ENCODE data around the gene SPATS2.
"Not testable (repeated sequence)": the region's sequence is repeated elsewhere in the genome, so short reads cannot be mapped to it uniquely, and the experiment has no call there.

SPATS2 gene

GRCh38 chr12:49496417-49497360, 129.4 kb downstream of the SPATS2 start:
- Histone ChIP-seq H3K9me3 (ENCODE audit: control insufficient read depth, low read length) (no peaks in the 10 kb centered on the region), H3K9ac (ENCODE audit: low read length) (no peak overlapping the region), H3K36me3 (ENCODE audit: control insufficient read depth, insufficient read depth, low read length) (no peaks in the 10 kb centered on the region), H3K4me3 (ENCODE audit: low read length) (no peak overlapping the region), H3K27me3 (ENCODE audit: control insufficient read depth, insufficient read depth, low read length) (no peaks in the 10 kb centered on the region), H3K4me1 (ENCODE audit: control insufficient read depth, insufficient read depth, low read length) (no peaks in the 10 kb centered on the region)

GRCh38 chr12:49501895-49502294, 134.6 kb downstream of the SPATS2 start:
- no peaks in the 10 kb centered on the region for H3K36me3 ChIP-seq (ENCODE audit: control insufficient read depth, insufficient read depth, low read length)
- no peaks in the 10 kb centered on the region for H3K4me1 ChIP-seq (ENCODE audit: control insufficient read depth, insufficient read depth, low read length)

GRCh38 chr12:49502590-49502989, 135.3 kb downstream of the SPATS2 start:
- Histone ChIP-seq H3K9me3 (ENCODE audit: control insufficient read depth, low read length) (no peaks in the 10 kb centered on the region), H3K36me3 (ENCODE audit: control insufficient read depth, insufficient read depth, low read length) (no peaks in the 10 kb centered on the region), H3K27me3 (ENCODE audit: control insufficient read depth, insufficient read depth, low read length) (no peaks in the 10 kb centered on the region), H3K9ac (ENCODE audit: low read length) (no peak overlapping the region), H3K4me1 (ENCODE audit: control insufficient read depth, insufficient read depth, low read length) (no peaks in the 10 kb centered on the region), H3K4me3 (ENCODE audit: low read length) (no peak overlapping the region)

More at GRCh38 chr12:49501895-49502294, 134.6 kb downstream of the SPATS2 start:
- no peaks in the 10 kb centered on the region for H3K9me3 ChIP-seq (ENCODE audit: control insufficient read depth, low read length)
- H3K27me3 ChIP-seq (ENCODE audit: control insufficient read depth, insufficient read depth, low read length): no peaks in the 10 kb centered on the region
- H3K4me3 ChIP-seq (ENCODE audit: low read length): no peak overlapping the region
- H3K9ac ChIP-seq (ENCODE audit: low read length): no peak overlapping the region

- Histone ChIP-seq H3K9ac (ENCODE audit: low read length) (no peak overlapping the region), H3K27me3 (ENCODE audit: control insufficient read depth, insufficient read depth, low read length) (no peaks in the 10 kb centered on the region), H3K9me3 (ENCODE audit: control insufficient read depth, low read length) (no peaks in the 10 kb centered on the region), H3K4me1 (ENCODE audit: control insufficient read depth, insufficient read depth, low read length) (no peaks in the 10 kb centered on the region), H3K36me3 (ENCODE audit: control insufficient read depth, insufficient read depth, low read length) (no peaks in the 10 kb centered on the region), H3K4me3 (ENCODE audit: low read length) (no peak overlapping the region)
Measured at GRCh38 chr12:49503674-49504180, 136.5 kb downstream of the SPATS2 start.

GRCh38 chr12:49505672-49506071, 138.4 kb downstream of the SPATS2 start:
- Histone ChIP-seq H3K4me3 (ENCODE audit: low read length) (no peak overlapping the region), H3K27me3 (ENCODE audit: control insufficient read depth, insufficient read depth, low read length) (no peaks in the 10 kb centered on the region), H3K36me3 (ENCODE audit: control insufficient read depth, insufficient read depth, low read length) (no peaks in the 10 kb centered on the region), H3K4me1 (ENCODE audit: control insufficient read depth, insufficient read depth, low read length) (no peaks in the 10 kb centered on the region), H3K9ac (ENCODE audit: low read length) (no peak overlapping the region), H3K9me3 (ENCODE audit: control insufficient read depth, low read length) (no peaks in the 10 kb centered on the region)

GRCh38 chr12:49507139-49507538, 139.9 kb downstream of the SPATS2 start:
- Histone ChIP-seq H3K36me3 (ENCODE audit: control insufficient read depth, insufficient read depth, low read length) (no peaks in the 10 kb centered on the region), H3K4me1 (ENCODE audit: control insufficient read depth, insufficient read depth, low read length) (no peaks in the 10 kb centered on the region), H3K4me3 (ENCODE audit: low read length) (no peak overlapping the region), H3K9ac (ENCODE audit: low read length) (no peak overlapping the region), H3K27me3 (ENCODE audit: control insufficient read depth, insufficient read depth, low read length) (no peaks in the 10 kb centered on the region), H3K9me3 (ENCODE audit: control insufficient read depth, low read length) (no peaks in the 10 kb centered on the region)

GRCh38 chr12:49509681-49510080, 142.4 kb downstream of the SPATS2 start:
- H3K9ac ChIP-seq (ENCODE audit: low read length): not testable (repeated sequence)

GRCh38 chr12:49511410-49511809, 144.1 kb downstream of the SPATS2 start:
- no peaks in the 10 kb centered on the region for H3K4me1 ChIP-seq (ENCODE audit: control insufficient read depth, insufficient read depth, low read length)

More at GRCh38 chr12:49509681-49510080, 142.4 kb downstream of the SPATS2 start:
- H3K27me3 ChIP-seq (ENCODE audit: control insufficient read depth, insufficient read depth, low read length); H3K36me3 ChIP-seq (ENCODE audit: control insufficient read depth, insufficient read depth, low read length); H3K9me3 ChIP-seq (ENCODE audit: control insufficient read depth, low read length); H3K4me3 ChIP-seq (ENCODE audit: low read length); H3K4me1 ChIP-seq (ENCODE audit: control insufficient read depth, insufficient read depth, low read length): not testable (repeated sequence)

GRCh38 chr12:49512546-49512945, 145.3 kb downstream of the SPATS2 start:
- Histone ChIP-seq H3K9ac (ENCODE audit: low read length) (no peak overlapping the region), H3K4me1 (ENCODE audit: control insufficient read depth, insufficient read depth, low read length) (no peaks in the 10 kb centered on the region), H3K36me3 (ENCODE audit: control insufficient read depth, insufficient read depth, low read length) (no peaks in the 10 kb centered on the region), H3K9me3 (ENCODE audit: control insufficient read depth, low read length) (no peaks in the 10 kb centered on the region), H3K27me3 (ENCODE audit: control insufficient read depth, insufficient read depth, low read length) (no peaks in the 10 kb centered on the region), H3K4me3 (ENCODE audit: low read length) (no peak overlapping the region)

More at GRCh38 chr12:49511410-49511809, 144.1 kb downstream of the SPATS2 start:
- no peaks in the 10 kb centered on the region for H3K9me3 ChIP-seq (ENCODE audit: control insufficient read depth, low read length)
- H3K4me3 ChIP-seq (ENCODE audit: low read length): no peak overlapping the region
- H3K9ac ChIP-seq (ENCODE audit: low read length): no peak overlapping the region
- no peaks in the 10 kb centered on the region for H3K27me3 ChIP-seq (ENCODE audit: control insufficient read depth, insufficient read depth, low read length)
- H3K36me3 ChIP-seq (ENCODE audit: control insufficient read depth, insufficient read depth, low read length): no peaks in the 10 kb centered on the region

GRCh38 chr12:49515266-49515665, 148.0 kb downstream of the SPATS2 start:
- Histone ChIP-seq H3K4me3 (ENCODE audit: low read length) (no peak overlapping the region), H3K9ac (ENCODE audit: low read length) (no peak overlapping the region), H3K4me1 (ENCODE audit: control insufficient read depth, insufficient read depth, low read length) (no peaks in the 10 kb centered on the region), H3K27me3 (ENCODE audit: control insufficient read depth, insufficient read depth, low read length) (no peaks in the 10 kb centered on the region), H3K9me3 (ENCODE audit: control insufficient read depth, low read length) (no peaks in the 10 kb centered on the region), H3K36me3 (ENCODE audit: control insufficient read depth, insufficient read depth, low read length) (no peaks in the 10 kb centered on the region)

- no peaks in the 10 kb centered on the region for H3K36me3 ChIP-seq (ENCODE audit: control insufficient read depth, insufficient read depth, low read length)
- H3K4me1 ChIP-seq (ENCODE audit: control insufficient read depth, insufficient read depth, low read length): no peaks in the 10 kb centered on the region
- H3K27me3 ChIP-seq (ENCODE audit: control insufficient read depth, insufficient read depth, low read length): no peaks in the 10 kb centered on the region
- H3K9ac ChIP-seq (ENCODE audit: low read length): no peak overlapping the region
- H3K4me3 ChIP-seq (ENCODE audit: low read length): no peak overlapping the region
- no peaks in the 10 kb centered on the region for H3K9me3 ChIP-seq (ENCODE audit: control insufficient read depth, low read length)
Measured at GRCh38 chr12:49518914-49519573, 151.8 kb downstream of the SPATS2 start.

GRCh38 chr12:49519574-49519936, 152.3 kb downstream of the SPATS2 start:
- Histone ChIP-seq H3K9ac (ENCODE audit: low read length) (no peak overlapping the region), H3K36me3 (ENCODE audit: control insufficient read depth, insufficient read depth, low read length) (no peaks in the 10 kb centered on the region), H3K4me1 (ENCODE audit: control insufficient read depth, insufficient read depth, low read length) (no peaks in the 10 kb centered on the region), H3K9me3 (ENCODE audit: control insufficient read depth, low read length) (no peaks in the 10 kb centered on the region), H3K27me3 (ENCODE audit: control insufficient read depth, insufficient read depth, low read length) (no peaks in the 10 kb centered on the region), H3K4me3 (ENCODE audit: low read length) (no peak overlapping the region)

Measured in mucosa of stomach (tissue), 1 donor.